ENCODE measurements around the gene MCM9.

Gene MCM9

GRCh38 chr6:118934461-118935330 lies at the start of gene MCM9:
Gene MCM9, minus strand, starts transcription at chr6:118935159. Its CDS starts 3,436 bp downstream, at chr6:118931723.
- DNase-seq (ENCODE audit: low spot score) = peak; percentile 93

- no peak for DNase-seq (ENCODE audit: low spot score)
Measured at GRCh38 chr6:118984342-118984741, 49.4 kb upstream of the MCM9 start.

GRCh38 chr6:118982575-118982911 lies 47.6 kb upstream of the MCM9 start:
- DNase-seq (ENCODE audit: low spot score) = no peak

- no peak for DNase-seq (ENCODE audit: low spot score)
Measured at GRCh38 chr6:118981884-118982574, 47.1 kb upstream of the MCM9 start.

GRCh38 chr6:118980063-118980462 lies 45.1 kb upstream of the MCM9 start:
- DNase-seq (ENCODE audit: low spot score) = no peak

- no peak for DNase-seq (ENCODE audit: low spot score)
Measured at GRCh38 chr6:118974790-118975189, 39.8 kb upstream of the MCM9 start.

GRCh38 chr6:118971682-118972081 lies 36.7 kb upstream of the MCM9 start:
- DNase-seq (ENCODE audit: low spot score) = no peak

GRCh38 chr6:118970866-118971265 lies 35.9 kb upstream of the MCM9 start:
- no peak for DNase-seq (ENCODE audit: low spot score)

- peak; percentile 59 for DNase-seq (ENCODE audit: low spot score)
Measured at GRCh38 chr6:118968416-118968815, 33.5 kb upstream of the MCM9 start.

GRCh38 chr6:118967239-118967638 lies 32.3 kb upstream of the MCM9 start:
- no peak for DNase-seq (ENCODE audit: low spot score)

GRCh38 chr6:118965843-118966370 lies 30.9 kb upstream of the MCM9 start:
- no peak for DNase-seq (ENCODE audit: low spot score)

- no peak for DNase-seq (ENCODE audit: low spot score)
Measured at GRCh38 chr6:118965371-118965770, 30.4 kb upstream of the MCM9 start.

- DNase-seq (ENCODE audit: low spot score) = peak; percentile 47
Measured at GRCh38 chr6:118963003-118963402, 28.0 kb upstream of the MCM9 start.

- DNase-seq (ENCODE audit: low spot score) = no peak
Measured at GRCh38 chr6:118959903-118960302, 24.9 kb upstream of the MCM9 start.

GRCh38 chr6:118953391-118953790 lies 18.4 kb upstream of the MCM9 start:
- no peak for DNase-seq (ENCODE audit: low spot score)

GRCh38 chr6:118952683-118953082 lies 17.7 kb upstream of the MCM9 start:
- no peak for DNase-seq (ENCODE audit: low spot score)

GRCh38 chr6:118945217-118945616 lies 10.3 kb upstream of the MCM9 start:
- DNase-seq (ENCODE audit: low spot score) = no peak

- DNase-seq (ENCODE audit: low spot score) = no peak
Measured at GRCh38 chr6:118940770-118941169, 5.8 kb upstream of the MCM9 start.

GRCh38 chr6:118939683-118940082 lies 4.7 kb upstream of the MCM9 start:
- DNase-seq (ENCODE audit: low spot score) = no peak

GRCh38 chr6:118935978-118936703 lies 1.2 kb upstream of the MCM9 start:
- no peak for DNase-seq (ENCODE audit: low spot score)

- no peak for DNase-seq (ENCODE audit: low spot score)
Measured at GRCh38 chr6:118935331-118935668, 341 bp upstream of the MCM9 start.

GRCh38 chr6:118933855-118934460 lies 1.0 kb downstream of the MCM9 start:
- no peak for DNase-seq (ENCODE audit: low spot score)

All from RKO (cell line).